Measurements from ENCODE around the gene LTV1. TPM values are rescaled to one million over a fixed set of nuclear protein-coding genes. Genes with fewer than 3 reads are reported as not detected.

Gene LTV1
- total and polyA plus RNA-seq, 9 of the 15 experiments (the other 6 are each of a cell fraction or from before 2014, with no cell fraction given): 57.9 to 162 (median 119) TPM

DNA sequence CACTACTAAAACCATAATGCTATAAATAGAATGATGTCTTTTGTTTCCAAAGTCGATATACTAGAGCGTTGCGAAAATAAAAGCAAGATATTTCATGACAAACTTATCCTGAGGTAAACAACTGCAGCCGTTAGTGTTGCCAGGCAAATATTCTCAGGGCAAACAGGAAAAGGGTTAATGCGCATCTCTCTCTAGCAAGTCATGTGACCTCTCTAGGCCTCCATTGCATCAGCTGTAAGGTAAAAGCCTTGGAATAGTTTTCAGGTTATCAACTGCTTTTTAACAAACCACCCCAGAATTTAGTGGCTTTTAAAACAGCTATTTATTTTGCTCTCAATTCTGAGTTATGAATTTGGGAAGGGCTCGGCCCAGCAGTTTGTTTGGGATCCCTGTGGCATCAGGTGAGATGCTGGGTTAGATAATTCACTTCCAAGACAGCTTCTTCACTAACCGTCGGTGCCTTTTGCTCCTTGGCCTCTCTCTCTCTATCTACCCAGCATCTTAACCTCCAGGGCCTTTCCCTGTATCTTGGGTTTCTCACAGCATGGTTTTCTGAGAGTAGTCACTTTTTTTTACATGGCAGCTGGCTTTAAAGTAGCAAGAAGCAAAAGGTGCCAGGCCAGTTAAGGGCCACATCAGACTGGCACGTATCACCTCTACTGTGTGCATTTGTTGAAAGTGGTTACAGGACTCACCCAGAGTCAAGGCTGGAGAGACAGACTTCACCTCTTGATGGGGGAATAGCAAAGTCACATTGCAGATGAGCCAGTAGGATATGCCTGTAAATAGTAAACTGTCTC is 39.2 kb upstream of the LTV1 start (continued):
- TF ChIP-seq, protein P1, sequence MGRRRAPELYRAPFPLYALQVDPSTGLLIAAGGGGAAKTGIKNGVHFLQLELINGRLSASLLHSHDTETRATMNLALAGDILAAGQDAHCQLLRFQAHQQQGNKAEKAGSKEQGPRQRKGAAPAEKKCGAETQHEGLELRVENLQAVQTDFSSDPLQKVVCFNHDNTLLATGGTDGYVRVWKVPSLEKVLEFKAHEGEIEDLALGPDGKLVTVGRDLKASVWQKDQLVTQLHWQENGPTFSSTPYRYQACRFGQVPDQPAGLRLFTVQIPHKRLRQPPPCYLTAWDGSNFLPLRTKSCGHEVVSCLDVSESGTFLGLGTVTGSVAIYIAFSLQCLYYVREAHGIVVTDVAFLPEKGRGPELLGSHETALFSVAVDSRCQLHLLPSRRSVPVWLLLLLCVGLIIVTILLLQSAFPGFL (CRISPR knock-in tag; IDR thresholded peaks at IDR 0.05): no peak
- no peak for TF ChIP-seq ZNF507 (tag; conservative IDR thresholded peaks at IDR 0.05)
- TF ChIP-seq, protein P2, sequence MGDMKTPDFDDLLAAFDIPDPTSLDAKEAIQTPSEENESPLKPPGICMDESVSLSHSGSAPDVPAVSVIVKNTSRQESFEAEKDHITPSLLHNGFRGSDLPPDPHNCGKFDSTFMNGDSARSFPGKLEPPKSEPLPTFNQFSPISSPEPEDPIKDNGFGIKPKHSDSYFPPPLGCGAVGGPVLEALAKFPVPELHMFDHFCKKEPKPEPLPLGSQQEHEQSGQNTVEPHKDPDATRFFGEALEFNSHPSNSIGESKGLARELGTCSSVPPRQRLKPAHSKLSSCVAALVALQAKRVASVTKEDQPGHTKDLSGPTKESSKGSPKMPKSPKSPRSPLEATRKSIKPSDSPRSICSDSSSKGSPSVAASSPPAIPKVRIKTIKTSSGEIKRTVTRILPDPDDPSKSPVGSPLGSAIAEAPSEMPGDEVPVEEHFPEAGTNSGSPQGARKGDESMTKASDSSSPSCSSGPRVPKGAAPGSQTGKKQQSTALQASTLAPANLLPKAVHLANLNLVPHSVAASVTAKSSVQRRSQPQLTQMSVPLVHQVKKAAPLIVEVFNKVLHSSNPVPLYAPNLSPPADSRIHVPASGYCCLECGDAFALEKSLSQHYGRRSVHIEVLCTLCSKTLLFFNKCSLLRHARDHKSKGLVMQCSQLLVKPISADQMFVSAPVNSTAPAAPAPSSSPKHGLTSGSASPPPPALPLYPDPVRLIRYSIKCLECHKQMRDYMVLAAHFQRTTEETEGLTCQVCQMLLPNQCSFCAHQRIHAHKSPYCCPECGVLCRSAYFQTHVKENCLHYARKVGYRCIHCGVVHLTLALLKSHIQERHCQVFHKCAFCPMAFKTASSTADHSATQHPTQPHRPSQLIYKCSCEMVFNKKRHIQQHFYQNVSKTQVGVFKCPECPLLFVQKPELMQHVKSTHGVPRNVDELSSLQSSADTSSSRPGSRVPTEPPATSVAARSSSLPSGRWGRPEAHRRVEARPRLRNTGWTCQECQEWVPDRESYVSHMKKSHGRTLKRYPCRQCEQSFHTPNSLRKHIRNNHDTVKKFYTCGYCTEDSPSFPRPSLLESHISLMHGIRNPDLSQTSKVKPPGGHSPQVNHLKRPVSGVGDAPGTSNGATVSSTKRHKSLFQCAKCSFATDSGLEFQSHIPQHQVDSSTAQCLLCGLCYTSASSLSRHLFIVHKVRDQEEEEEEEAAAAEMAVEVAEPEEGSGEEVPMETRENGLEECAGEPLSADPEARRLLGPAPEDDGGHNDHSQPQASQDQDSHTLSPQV (IDR thresholded peaks at IDR 0.05): peak; percentile 49; the same call in 1 of the 2 replicates
- TF ChIP-seq ZNF699 (CRISPR knock-in tag; IDR thresholded peaks at IDR 0.05; ENCODE audit: insufficient replicate concordance): no peak
- TF ChIP-seq, protein P3, sequence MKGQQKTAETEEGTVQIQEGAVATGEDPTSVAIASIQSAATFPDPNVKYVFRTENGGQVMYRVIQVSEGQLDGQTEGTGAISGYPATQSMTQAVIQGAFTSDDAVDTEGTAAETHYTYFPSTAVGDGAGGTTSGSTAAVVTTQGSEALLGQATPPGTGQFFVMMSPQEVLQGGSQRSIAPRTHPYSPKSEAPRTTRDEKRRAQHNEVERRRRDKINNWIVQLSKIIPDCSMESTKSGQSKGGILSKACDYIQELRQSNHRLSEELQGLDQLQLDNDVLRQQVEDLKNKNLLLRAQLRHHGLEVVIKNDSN (CRISPR knock-in tag; IDR thresholded peaks at IDR 0.05): peak; percentile 20; the same call in 1 of the 2 replicates
- no peak for TF ChIP-seq ZNF316 (IDR thresholded peaks at IDR 0.05)
- TF ChIP-seq RAD51 (IDR thresholded peaks at IDR 0.05; ENCODE audit: borderline replicate concordance, low read depth): peak; percentile 80
- no peak for TF ChIP-seq FOXA1 (IDR thresholded peaks at IDR 0.05; ENCODE audit: borderline replicate concordance)
- no peak for TF ChIP-seq CBX1 (IDR thresholded peaks at IDR 0.05; ENCODE audit: low read depth)
- no peak for TF ChIP-seq NR3C1 (CRISPR knock-in tag; IDR thresholded peaks at IDR 0.05)
- TF ChIP-seq ZNF583 (CRISPR knock-in tag; IDR thresholded peaks at IDR 0.05): peak; percentile 43; the same call in 1 of the 2 replicates
- TF ChIP-seq NUFIP1 (IDR thresholded peaks at IDR 0.05; ENCODE audit: partially characterized antibody): no peak
- no peak for TF ChIP-seq ZBED1 (IDR thresholded peaks at IDR 0.05)
- TF ChIP-seq CCAR2 (IDR thresholded peaks at IDR 0.05; ENCODE audit: low read depth, low read length): no peak
- TF ChIP-seq ZNF696 (CRISPR knock-in tag; conservative IDR thresholded peaks at IDR 0.05): no peak
- TF ChIP-seq, protein P4, sequence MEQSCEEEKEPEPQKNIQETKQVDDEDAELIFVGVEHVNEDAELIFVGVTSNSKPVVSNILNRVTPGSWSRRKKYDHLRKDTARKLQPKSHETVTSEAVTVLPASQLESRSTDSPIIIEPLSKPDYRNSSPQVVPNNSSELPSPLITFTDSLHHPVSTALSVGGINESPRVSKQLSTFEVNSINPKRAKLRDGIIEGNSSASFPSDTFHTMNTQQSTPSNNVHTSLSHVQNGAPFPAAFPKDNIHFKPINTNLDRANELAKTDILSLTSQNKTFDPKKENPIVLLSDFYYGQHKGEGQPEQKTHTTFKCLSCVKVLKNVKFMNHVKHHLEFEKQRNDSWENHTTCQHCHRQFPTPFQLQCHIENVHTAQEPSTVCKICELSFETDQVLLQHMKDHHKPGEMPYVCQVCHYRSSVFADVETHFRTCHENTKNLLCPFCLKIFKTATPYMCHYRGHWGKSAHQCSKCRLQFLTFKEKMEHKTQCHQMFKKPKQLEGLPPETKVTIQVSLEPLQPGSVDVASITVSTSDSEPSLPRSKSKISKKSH (CRISPR knock-in tag; IDR thresholded peaks at IDR 0.05): no peak
- TF ChIP-seq, protein P5, sequence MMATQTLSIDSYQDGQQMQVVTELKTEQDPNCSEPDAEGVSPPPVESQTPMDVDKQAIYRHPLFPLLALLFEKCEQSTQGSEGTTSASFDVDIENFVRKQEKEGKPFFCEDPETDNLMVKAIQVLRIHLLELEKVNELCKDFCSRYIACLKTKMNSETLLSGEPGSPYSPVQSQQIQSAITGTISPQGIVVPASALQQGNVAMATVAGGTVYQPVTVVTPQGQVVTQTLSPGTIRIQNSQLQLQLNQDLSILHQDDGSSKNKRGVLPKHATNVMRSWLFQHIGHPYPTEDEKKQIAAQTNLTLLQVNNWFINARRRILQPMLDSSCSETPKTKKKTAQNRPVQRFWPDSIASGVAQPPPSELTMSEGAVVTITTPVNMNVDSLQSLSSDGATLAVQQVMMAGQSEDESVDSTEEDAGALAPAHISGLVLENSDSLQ (IDR thresholded peaks at IDR 0.05): no peak
- no peak for TF ChIP-seq ZNF347 (CRISPR knock-in tag; IDR thresholded peaks at IDR 0.05; ENCODE audit: low read depth)
- TF ChIP-seq PHTF2 (CRISPR knock-in tag; IDR thresholded peaks at IDR 0.05): no peak
- TF ChIP-seq EP400 (IDR thresholded peaks at IDR 0.05): no peak
